CD4-positive, alpha-beta T cell treated with Interleukin-10 for 1 hour (primary cell): ENCODE results near the gene KLHDC2.
"Not testable (repeated sequence)": the region's sequence is repeated elsewhere in the genome, so short reads cannot be mapped to it uniquely, and the experiment has no call there.

Experiments used
- DNase-seq: peaks from one replicate; pipeline ENCODE4 v3.0.0-alpha.2; 2020

Gene KLHDC2

GRCh38 chr14:49767571-49768300 is at the start of gene KLHDC2:
TSS of gene KLHDC2 (plus strand) at chr14:49768153. CDS start at chr14:49768469, 316 bp downstream.
- peak; percentile 89 for DNase-seq

DNA sequence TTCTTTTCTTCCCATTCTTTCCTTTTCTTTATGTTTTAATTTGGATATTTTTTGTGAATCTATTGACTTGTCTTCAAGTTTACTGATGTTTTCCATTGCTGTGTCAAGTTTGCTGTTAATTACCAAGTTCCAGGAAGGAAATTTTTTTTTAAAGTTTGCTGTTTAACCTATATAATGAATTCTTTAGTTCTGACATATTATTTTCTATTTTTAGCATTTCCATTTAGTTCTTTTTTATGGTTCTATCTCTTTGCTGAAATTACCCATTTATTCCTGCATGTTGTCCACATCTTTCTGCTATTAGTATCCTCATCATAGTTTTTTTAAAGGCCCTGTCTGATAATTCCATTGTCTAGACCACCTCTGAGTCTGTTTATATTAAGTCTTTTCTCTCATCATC is 47.2 kb upstream of the KLHDC2 start:
- no peak for DNase-seq

DNA sequence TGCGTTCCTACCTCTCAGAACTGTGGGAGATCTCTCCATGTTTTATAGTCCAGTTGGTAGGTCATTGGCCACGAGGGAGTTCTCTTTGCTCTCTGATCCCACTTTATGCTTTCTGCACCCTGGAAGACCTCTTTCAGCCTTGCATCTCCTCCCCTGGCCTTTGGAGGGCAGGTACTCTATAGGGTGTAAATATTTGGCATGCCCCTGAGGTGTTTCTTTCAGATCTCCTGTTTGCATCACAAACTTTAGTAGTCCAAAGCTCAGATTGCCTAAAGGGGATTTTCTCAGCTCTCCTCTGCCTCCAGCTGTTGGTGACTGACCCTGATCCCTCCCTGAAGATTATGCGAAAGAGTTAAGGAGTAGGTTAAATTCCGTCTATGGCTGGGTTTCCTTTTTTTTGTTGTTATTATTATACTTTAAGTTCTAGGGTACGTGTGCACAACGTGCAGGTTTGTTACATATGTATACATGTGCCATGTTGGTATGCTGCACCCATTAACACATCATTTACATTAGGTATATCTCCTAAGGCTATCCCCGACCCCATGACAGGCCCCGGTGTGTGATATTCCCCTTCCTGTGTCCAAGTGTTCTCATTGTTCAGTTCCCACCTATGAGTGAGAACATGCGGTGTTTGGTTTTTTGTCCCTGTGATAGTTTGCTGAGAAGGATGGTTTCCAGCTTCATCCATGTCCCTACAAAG is 46.1 kb upstream of the KLHDC2 start:
- DNase-seq = not testable (repeated sequence)

DNA sequence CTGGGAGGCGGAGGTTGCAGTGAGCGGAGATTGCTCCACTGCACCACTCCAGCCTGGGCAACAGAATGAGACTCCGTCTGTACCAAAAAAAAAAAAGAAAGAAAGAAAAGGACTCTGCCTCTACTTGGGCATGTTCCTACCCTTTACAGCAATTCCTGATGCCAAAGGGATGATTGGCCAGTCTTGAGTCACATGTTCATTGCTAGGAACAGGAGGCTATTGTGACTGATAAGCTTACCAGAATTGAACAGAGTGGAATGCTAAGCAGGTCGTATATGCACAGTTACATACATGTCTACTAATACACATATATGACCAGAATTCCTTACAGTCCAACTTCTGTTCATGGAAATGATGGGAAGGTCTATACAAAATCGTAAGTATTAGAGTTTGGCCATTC is 40.8 kb upstream of the KLHDC2 start:
- no peak for DNase-seq

DNA sequence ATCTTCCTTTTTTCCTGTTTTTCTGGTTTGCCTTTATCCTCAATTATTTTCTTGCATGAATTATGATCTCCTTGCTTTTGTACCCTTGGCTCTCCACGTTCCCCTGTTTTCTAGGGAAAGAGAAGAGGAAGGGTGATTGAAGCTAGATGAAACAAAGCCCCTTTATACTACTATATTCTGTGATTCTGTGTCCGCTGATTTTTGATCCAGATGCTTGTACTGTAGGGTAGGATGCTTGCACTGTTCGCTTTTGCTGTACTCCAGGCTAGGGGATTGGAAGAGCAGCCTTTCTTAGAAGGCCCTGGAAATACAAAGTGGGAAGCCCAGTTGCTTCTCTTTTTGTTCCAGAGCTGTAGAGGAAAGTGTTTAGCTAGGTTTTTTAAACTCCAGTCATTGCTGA is 35.1 kb upstream of the KLHDC2 start:
- DNase-seq = no peak

- no peak for DNase-seq
These were observed 34.1 kb upstream of the KLHDC2 start for GRCh38 chr14:49733836-49734235.

- DNase-seq = not testable (repeated sequence)
These were observed 32.3 kb upstream of the KLHDC2 start for GRCh38 chr14:49735669-49736068.

DNA sequence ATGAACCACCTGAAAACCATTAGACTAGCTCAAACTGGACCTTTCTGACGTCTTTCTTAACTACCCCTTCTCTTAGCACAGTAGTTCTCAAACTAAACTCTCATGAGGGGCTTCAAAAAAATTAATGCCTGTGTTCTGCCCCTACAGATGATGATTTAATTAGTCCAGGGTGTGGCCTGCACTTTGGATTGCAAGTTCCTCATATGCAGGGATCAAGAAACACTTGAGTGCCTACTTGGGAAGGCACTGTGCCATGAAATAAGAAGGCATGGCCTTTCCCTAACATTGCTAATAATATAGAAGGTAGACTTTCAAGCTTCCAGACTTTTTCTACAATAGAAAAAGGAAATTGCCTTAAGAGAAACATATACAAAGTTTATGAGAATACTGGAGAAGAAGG is 22.8 kb upstream of the KLHDC2 start:
- no peak for DNase-seq

DNA sequence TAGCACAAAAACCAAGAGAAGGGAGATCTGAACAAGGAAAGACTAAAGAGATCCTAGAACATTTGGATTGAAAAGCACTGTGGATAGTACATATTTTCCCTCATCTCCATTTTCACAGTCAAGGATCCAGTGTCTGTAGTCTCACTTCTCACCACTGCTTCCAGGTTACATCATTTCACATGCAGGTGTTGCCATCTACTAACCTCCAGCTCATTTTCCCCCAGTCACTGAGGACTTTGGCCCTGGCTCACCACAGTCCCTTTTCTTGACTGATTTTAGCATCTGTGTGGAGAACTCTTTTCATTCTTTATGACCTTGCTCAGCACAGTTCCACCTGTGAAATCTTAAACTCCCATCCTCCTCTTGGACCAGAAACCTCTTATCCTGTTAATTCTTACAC is 21.5 kb upstream of the KLHDC2 start:
- DNase-seq = not testable (repeated sequence)

DNA sequence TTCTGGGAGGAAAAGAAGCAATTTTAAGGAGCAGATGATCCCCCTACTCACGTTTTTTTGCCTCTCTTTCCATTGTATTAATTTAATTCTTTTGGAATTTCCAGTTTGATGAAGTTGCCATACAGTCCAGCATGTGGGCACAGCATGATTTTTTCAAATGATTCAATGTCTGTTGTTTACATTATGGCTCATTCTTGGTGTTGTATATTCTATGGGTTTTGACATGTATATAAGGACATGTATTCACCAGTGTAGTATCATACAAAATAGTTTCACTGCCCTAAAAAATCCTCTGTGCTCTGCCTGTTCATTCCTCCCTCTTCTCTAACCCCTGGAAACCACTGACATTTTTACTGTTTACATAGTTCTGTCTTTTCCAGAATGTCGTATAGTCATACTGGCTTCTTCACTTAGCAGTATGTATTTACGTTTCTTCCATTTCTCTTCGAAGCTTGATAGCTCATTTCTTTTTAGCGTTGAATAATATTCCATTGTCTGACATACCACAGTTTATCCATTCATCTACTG is 13.3 kb upstream of the KLHDC2 start:
- DNase-seq = no peak

DNA sequence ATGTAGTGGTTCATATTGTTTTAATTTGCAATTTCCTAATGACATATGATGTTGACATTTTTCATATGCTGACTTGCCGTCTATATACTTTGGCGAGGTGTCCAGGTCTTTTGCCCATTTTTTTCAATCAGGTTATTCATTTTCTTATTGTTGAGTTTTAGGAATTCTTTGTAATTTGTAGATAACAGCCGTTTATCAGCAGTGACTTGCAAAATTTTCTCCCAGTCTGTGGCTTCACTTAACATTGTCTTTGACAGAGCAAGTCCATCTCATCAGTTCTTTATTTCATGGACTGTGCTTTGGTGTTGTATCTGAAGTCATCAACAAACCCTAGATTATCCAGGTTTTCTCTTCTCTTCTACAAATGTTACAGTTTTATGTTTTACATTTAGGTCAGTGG is 12.6 kb upstream of the KLHDC2 start:
- no peak for DNase-seq

DNA sequence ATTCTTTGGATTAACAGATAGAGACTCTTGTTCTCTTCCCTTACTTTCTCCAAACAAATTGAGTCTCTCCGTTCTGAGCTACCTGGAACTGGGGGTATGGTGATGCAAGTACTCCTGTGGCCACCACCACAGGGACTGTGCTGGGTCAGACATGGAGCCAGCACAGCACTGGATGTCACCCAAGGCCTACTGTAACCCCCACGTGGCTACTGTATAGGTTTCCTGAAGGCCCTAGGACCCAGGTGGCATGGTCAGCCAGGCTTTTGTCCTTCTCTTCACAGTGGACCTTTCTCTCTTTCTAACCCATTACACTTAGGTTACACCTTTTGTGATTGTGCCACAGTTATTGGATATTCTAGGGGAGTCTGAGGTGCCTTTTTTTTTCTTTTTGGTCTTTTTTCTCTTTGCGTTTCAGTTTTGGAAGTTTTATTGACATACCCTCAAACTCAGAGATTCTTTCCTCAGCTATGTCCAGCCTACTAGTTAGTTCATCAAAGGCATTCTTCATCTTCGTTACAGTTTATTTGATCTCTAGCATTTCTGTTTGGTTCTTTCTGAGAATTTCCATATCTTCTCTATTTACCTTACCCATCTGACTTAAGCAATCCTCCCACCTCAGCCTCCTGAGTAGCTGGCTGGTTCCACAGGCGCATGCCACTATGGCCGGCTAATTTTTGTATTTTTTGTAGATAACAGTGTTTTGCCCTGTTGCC is 6.0 kb upstream of the KLHDC2 start:
- no peak for DNase-seq

GRCh38 chr14:49766839-49767238 is 1.1 kb upstream of the KLHDC2 start:
- no peak for DNase-seq

DNA sequence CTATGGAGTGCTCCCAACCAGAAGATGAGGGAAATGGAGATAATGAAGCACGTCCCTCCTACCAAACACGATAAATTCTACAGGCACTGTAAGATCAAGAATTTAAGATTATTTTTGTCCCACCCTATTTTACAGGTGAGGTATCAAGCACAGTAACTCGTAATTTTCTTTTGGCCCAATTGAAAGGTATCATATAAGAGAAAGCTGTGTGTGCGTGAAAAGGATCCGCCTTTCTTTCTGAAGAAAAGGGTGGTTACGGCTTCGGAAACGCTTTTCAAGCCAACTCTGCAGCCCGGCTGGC is 733 bp upstream of the KLHDC2 start:
- no peak for DNase-seq

- peak; percentile 81 for DNase-seq
These were observed 558 bp downstream of the KLHDC2 start for GRCh38 chr14:49768301-49769121.

DNA sequence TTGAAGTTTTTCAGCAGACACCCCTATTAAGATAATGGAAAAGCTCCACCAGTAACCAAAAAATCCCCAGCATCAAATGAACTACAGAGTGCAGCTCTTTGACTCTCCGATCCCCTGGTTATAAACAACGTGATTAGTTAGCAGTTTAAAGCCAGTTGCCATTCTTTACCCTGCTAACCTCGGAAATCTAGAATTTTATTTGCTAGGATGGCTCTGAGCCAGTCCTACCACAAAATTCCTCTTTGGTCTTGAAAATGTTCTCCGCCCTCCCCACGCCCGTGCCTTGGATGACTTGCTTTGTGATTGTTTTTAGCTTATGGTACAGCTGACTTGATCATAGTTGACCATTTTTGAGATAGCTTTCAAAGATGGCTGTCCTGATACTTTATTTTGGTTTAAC is 1.2 kb downstream of the KLHDC2 start:
- DNase-seq = no peak

GRCh38 chr14:49769581-49770211 is 1.7 kb downstream of the KLHDC2 start:
- DNase-seq = no peak

- no peak for DNase-seq
These were observed 2.4 kb downstream of the KLHDC2 start for GRCh38 chr14:49770212-49770817.

DNA sequence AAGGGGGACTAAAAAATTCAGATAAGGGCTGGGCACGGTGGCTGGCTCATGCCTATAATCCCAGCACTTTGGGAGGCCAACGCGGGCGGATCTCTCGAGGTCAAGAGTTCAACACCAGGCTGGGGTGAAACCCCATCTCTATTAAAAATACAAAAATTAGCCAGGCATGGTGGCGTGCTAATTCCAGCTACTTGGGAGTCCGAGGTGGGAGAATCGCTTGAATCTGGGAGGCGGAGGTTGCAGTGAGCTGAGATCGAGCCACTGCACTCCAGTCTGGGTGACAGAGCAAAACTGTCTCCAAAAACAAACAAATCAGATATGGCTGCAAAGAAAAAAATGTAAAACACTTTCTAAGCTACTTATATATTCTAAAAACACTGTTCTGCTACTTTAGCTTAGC is 3.7 kb downstream of the KLHDC2 start:
- DNase-seq = not testable (repeated sequence)

DNA sequence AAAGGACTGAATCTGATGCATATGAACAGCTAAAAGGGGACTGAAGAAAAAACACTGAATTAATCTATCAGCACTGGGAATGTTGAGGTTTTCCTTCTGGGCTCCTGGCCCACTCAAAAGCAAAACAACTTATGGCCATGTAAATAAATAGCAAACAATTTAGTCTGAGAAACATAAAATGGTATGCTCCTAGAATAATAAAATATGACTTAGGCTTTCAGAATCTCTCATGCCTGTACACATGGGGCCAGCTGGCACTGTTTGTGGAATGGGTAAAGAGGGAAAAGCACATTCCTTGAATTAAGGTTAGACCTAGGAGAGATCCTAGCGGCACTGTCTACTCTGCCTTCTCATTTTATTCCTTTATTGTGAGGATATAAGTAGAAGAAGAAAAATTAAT is 6.2 kb downstream of the KLHDC2 start:
- DNase-seq = no peak

DNA sequence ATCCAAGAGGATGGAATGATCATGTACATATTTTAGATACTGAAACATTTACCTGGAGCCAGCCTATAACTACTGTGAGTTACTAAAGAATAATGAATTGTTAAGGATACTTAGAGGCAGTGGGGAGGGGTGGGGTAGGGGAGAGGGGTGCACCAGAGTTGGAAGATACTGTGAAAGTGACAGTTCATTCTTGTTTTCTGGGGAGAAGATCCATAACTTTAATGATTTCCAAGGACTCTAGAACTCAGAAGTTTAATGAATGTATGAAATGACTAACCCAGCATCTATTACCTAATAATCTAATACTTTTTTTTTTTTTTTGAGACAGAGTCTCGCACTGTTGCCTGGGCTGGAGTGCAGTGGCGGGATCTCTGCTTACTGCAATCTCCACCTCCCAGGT is 10.5 kb downstream of the KLHDC2 start:
- no peak for DNase-seq

DNA sequence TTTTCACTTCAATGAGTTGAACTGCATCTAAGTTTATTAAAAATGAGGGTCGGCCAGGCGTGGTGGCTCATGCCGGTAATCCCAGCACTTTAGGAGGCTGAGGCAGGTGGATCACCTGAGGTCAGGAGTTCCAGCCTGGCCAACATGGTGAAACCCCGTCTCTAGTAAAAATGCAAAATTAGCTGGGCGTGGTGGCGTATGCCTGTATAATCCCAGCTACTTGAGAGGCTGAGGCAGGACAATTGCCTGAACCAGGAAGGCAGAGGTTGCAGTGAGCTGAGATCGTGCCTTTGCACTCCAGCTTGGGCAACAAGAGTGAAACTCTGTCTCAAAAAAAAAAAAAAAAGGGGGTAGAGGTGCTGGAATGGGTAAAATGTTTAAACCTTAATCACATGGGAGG is 13.1 kb downstream of the KLHDC2 start:
- DNase-seq = not testable (repeated sequence)
